ENCODE data around the gene TEX47. TPM values are rescaled to one million over a fixed set of nuclear protein-coding genes. Genes with fewer than 3 reads are reported as not detected.

The TEX47 gene
- total and polyA plus RNA-seq, 4 experiments from 2014 or later = not detected

DNA sequence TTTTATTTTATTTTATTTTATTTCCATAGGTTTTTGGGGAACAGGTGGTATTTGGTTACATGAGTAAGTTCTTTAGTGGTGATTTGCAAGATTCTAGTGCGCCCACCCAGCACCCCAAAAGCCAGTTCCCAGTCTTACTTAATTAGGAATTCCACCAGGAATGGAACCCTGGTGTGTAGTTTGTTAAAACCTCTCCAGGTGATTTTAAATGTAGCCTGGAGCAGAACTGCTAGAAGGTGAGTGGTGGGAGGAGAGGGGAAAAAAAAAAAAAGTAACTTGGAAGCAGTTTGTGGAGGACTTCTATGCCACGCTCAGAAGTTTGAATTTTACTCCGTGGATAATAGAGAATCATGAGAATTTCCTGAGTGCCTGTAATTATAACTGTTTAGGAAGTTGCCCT lies 5.5 kb upstream of the TEX47 start:
- H3K4me1 ChIP-seq (ENCODE audit: insufficient read depth, low read length) = no peaks in the 10 kb centered on the region
- no peaks in the 10 kb centered on the region for H3K4me1 Mint-ChIP-seq
- no peak overlapping the region for H3K4me3 ChIP-seq (ENCODE audit: low read length in 2 of 2)
- ChIA-PET POLR2A (ENCODE audit: partially characterized antibody) (no interaction called here), CTCF (ENCODE audit: partially characterized antibody) (no interaction called here)
- no peaks in the 10 kb centered on the region for H3K27me3 Mint-ChIP-seq
- no peak overlapping the region for H3K4me3 Mint-ChIP-seq
- H3K36me3 Mint-ChIP-seq = no peaks in the 10 kb centered on the region
- no peak overlapping the region for H3K27ac Mint-ChIP-seq
- no peaks in the 10 kb centered on the region for H3K9me3 Mint-ChIP-seq
- no peak for DNase-seq
- H3K36me3 ChIP-seq (ENCODE audit: insufficient read depth, low read length) = no peaks in the 10 kb centered on the region
- no peak overlapping the region for H3K27ac ChIP-seq (ENCODE audit: low read depth, low read length)
- H3K9me3 ChIP-seq (ENCODE audit: control insufficient read depth in 1 of 2, low read length in 2 of 2) = no peaks in the 10 kb centered on the region
- intact Hi-C loops (cut with micrococcal nuclease) = no loop called here
- no peaks in the 10 kb centered on the region for H3K27me3 ChIP-seq (ENCODE audit: insufficient read depth, low read length)

DNA sequence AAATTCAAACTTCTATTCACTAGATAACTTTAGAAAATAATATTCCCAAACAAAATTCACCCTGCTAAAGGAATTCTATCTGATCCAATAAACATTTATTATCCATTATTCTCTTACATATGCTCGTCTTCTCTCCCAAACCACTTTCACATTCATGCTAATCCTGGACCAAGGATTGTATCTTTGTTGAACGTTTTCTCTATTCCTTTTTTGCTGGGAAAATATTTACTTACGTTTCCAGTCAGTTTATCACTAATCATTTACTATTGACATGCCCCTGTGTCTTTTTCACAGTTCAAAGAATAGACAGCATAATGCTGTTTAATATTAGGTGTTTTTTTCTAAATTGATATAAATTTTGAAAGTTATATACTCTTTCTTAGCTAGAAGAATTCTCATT lies 3.2 kb downstream of the TEX47 start:
- Histone ChIP-seq H3K9me3 (ENCODE audit: control insufficient read depth in 1 of 2, low read length in 2 of 2) (no peaks in the 10 kb centered on the region), H3K27ac (ENCODE audit: low read depth, low read length) (no peak overlapping the region), H3K36me3 (ENCODE audit: insufficient read depth, low read length) (no peaks in the 10 kb centered on the region), H3K27me3 (ENCODE audit: insufficient read depth, low read length) (no peaks in the 10 kb centered on the region), H3K4me3 (ENCODE audit: low read length in 2 of 2) (no peak overlapping the region), H3K4me1 (ENCODE audit: insufficient read depth, low read length) (no peaks in the 10 kb centered on the region)
- POLR2A ChIA-PET (ENCODE audit: partially characterized antibody) = no interaction called here
- intact Hi-C loops (cut with micrococcal nuclease) = no loop called here
- CTCF ChIA-PET (ENCODE audit: partially characterized antibody) = interaction anchor here (1.2 to 1.5 kb wide), 4 partner anchors 11 to 1636 kb away, joined by 3 to 5 read pairs (median 3); no protein-coding TSS in a partner anchor
- H3K4me3 Mint-ChIP-seq = no peak overlapping the region
- H3K4me1 Mint-ChIP-seq = no peaks in the 10 kb centered on the region
- no peaks in the 10 kb centered on the region for H3K9me3 Mint-ChIP-seq
- DNase-seq = no peak
- no peaks in the 10 kb centered on the region for H3K27me3 Mint-ChIP-seq
- no peaks in the 10 kb centered on the region for H3K36me3 Mint-ChIP-seq
- H3K27ac Mint-ChIP-seq = no peak overlapping the region

DNA sequence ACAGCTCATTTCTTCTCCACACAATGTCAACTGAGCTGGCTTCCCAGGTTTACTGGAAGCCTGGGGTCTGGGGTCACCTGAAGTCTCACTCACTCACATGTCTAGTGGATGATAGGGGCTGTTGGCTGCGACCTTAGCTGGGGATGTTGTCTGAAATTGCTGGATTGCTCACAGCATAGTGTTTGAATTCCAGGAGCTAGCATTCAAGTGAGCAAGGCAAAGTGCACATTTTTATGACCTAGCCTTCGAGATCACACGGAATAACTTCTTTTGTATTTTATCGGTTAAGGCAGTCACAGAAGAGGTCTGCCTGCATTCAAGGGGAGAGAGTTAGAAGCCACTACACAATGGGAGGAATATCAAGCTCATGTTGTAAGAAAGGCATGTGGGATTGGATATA lies 3.6 kb downstream of the TEX47 start:
- Histone ChIP-seq H3K9me3 (ENCODE audit: control insufficient read depth in 1 of 2, low read length in 2 of 2) (no peaks in the 10 kb centered on the region), H3K36me3 (ENCODE audit: insufficient read depth, low read length) (no peaks in the 10 kb centered on the region), H3K4me3 (ENCODE audit: low read length in 2 of 2) (no peak overlapping the region), H3K27ac (ENCODE audit: low read depth, low read length) (no peak overlapping the region), H3K27me3 (ENCODE audit: insufficient read depth, low read length) (no peaks in the 10 kb centered on the region), H3K4me1 (ENCODE audit: insufficient read depth, low read length) (no peaks in the 10 kb centered on the region)
- Mint-ChIP-seq H3K9me3 (no peaks in the 10 kb centered on the region), H3K27me3 (no peaks in the 10 kb centered on the region), H3K4me3 (no peak overlapping the region), H3K27ac (no peak overlapping the region), H3K4me1 (no peaks in the 10 kb centered on the region), H3K36me3 (no peaks in the 10 kb centered on the region)
- ChIA-PET POLR2A (ENCODE audit: partially characterized antibody) (no interaction called here), CTCF (ENCODE audit: partially characterized antibody) (interaction anchor here (1.2 to 1.4 kb wide), 3 partner anchors 10 to 1636 kb away, joined by 3 read pairs; no protein-coding TSS in a partner anchor)
- intact Hi-C loops (cut with micrococcal nuclease) = no loop called here
- DNase-seq = no peak

DNA sequence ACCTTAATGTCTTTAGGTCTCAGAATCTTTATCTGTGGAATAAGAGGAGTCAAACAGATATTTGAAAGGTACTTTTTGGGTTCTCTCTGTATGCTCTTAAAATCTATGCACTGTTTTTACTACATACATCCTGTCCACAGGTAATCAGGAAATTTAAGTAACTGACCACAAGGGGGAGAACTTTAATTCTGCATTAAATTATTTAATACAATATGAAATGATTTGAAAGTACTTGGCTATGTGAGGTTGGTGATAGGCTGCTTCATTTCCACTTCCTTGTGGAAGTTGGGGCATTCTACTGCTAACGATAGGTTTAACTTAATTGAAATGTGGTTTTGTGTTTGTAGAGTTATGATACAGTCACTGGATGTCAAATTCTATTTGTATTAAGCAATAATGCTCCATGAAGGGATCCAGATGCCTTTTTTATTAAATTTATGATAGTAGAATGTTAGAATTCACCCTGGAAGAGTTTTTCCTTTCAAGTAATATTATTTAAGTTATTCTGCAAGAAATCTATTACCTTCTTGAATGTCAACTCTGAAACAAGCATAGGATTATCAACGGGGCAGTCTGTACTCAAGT lies 6.0 kb downstream of the TEX47 start:
- no peak overlapping the region for H3K4me3 Mint-ChIP-seq
- no peaks in the 10 kb centered on the region for H3K36me3 ChIP-seq (ENCODE audit: insufficient read depth, low read length)
- H3K9me3 ChIP-seq (ENCODE audit: control insufficient read depth in 1 of 2, low read length in 2 of 2) = no peaks in the 10 kb centered on the region
- no peak overlapping the region for H3K27ac ChIP-seq (ENCODE audit: low read depth, low read length)
- H3K4me1 Mint-ChIP-seq = no peaks in the 10 kb centered on the region
- intact Hi-C loops (cut with micrococcal nuclease) = loop anchor here (2.0 to 10.0 kb wide), 2 partner anchors 981 to 1355 kb away; no protein-coding TSS in a partner anchor
- H3K27me3 Mint-ChIP-seq = no peaks in the 10 kb centered on the region
- no peaks in the 10 kb centered on the region for H3K27me3 ChIP-seq (ENCODE audit: insufficient read depth, low read length)
- H3K27ac Mint-ChIP-seq = no peak overlapping the region
- peaks cover 0 to 1% (median 0%) of the 10 kb centered on the region in 8 donors for H3K9me3 Mint-ChIP-seq
- H3K4me3 ChIP-seq (ENCODE audit: low read length in 2 of 2) = no peak overlapping the region
- peak in 4 of 5 donors; percentile 6 to 20 (median 12) for DNase-seq
- H3K36me3 Mint-ChIP-seq = no peaks in the 10 kb centered on the region
- H3K4me1 ChIP-seq (ENCODE audit: insufficient read depth, low read length) = no peaks in the 10 kb centered on the region
- ChIA-PET POLR2A (ENCODE audit: partially characterized antibody) (no interaction called here), CTCF (ENCODE audit: partially characterized antibody) (interaction anchor here (0.7 kb wide), 1 partner anchor 833 kb away, joined by 3 read pairs; no protein-coding TSS in a partner anchor)

DNA sequence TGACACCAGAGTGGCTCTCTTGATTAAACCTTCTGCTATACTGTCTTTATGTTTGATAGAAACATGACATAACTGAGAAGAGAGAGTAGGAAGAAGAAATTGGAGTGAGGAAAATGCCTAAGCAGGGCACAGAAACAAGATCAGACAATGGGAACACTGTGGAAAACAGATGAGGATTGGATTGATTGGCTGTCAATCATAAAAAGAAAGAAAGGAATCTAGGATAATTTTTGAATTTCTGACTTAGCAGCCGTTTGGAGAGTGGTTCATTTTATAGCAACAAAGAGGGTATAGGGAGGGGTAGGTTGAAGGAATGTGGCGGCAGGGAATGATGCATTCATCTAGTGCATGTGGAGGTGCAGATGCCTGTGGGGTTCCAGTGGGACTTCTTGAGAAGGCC lies 7.8 kb downstream of the TEX47 start:
- H3K4me1 Mint-ChIP-seq = no peaks in the 10 kb centered on the region
- no peaks in the 10 kb centered on the region for H3K27me3 Mint-ChIP-seq
- no peaks in the 10 kb centered on the region for H3K27me3 ChIP-seq (ENCODE audit: insufficient read depth, low read length)
- peaks cover 0 to 1% (median 0%) of the 10 kb centered on the region in 8 donors for H3K9me3 Mint-ChIP-seq
- no peaks in the 10 kb centered on the region for H3K36me3 ChIP-seq (ENCODE audit: insufficient read depth, low read length)
- H3K27ac Mint-ChIP-seq = no peak overlapping the region
- H3K9me3 ChIP-seq (ENCODE audit: control insufficient read depth in 1 of 2, low read length in 2 of 2) = no peaks in the 10 kb centered on the region
- no peak overlapping the region for H3K27ac ChIP-seq (ENCODE audit: low read depth, low read length)
- intact Hi-C loops (cut with micrococcal nuclease) = loop anchor here (2.0 to 10.0 kb wide), 2 partner anchors 983 to 1357 kb away; no protein-coding TSS in a partner anchor
- ChIA-PET CTCF (ENCODE audit: partially characterized antibody) (no interaction called here), POLR2A (ENCODE audit: partially characterized antibody) (no interaction called here)
- no peaks in the 10 kb centered on the region for H3K4me1 ChIP-seq (ENCODE audit: insufficient read depth, low read length)
- H3K4me3 Mint-ChIP-seq = no peak overlapping the region
- no peak for DNase-seq
- no peaks in the 10 kb centered on the region for H3K36me3 Mint-ChIP-seq
- H3K4me3 ChIP-seq (ENCODE audit: low read length in 2 of 2) = no peak overlapping the region

DNA sequence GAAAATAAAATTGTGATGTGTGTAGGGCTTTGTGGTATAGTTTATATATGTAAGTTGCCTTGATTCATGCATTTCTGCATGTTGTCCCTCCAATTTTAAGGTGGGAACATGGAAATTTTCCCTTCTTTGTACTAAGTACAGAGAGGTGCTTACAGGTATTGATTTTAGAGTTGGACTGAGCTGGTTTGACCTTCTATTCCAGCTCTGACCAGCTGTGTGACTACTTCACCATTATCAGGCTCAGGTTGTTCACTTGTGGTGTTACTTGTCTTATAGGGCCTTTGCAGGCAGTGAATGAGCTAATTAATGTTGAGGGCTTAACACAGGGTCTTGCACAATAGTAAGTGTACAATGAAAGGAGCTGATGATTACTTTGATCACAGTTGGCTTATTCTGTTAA lies 19.7 kb downstream of the TEX47 start:
- Histone ChIP-seq H3K27ac (ENCODE audit: low read depth, low read length) (no peak overlapping the region), H3K9me3 (ENCODE audit: control insufficient read depth in 1 of 2, low read length in 2 of 2) (no peaks in the 10 kb centered on the region), H3K4me3 (ENCODE audit: low read length in 2 of 2) (no peak overlapping the region), H3K4me1 (ENCODE audit: insufficient read depth, low read length) (no peaks in the 10 kb centered on the region), H3K36me3 (ENCODE audit: insufficient read depth, low read length) (no peaks in the 10 kb centered on the region), H3K27me3 (ENCODE audit: insufficient read depth, low read length) (no peaks in the 10 kb centered on the region)
- Mint-ChIP-seq H3K36me3 (no peaks in the 10 kb centered on the region), H3K4me3 (no peak overlapping the region), H3K9me3 (peaks cover 0 to 3% (median 0%) of the 10 kb centered on the region in 8 donors), H3K27me3 (peaks cover 0 to 2% of the 10 kb centered on the region in 2 donors), H3K27ac (no peak overlapping the region), H3K4me1 (no peaks in the 10 kb centered on the region)
- intact Hi-C loops (cut with micrococcal nuclease) = no loop called here
- POLR2A ChIA-PET (ENCODE audit: partially characterized antibody) = no interaction called here
- CTCF ChIA-PET (ENCODE audit: partially characterized antibody) = interaction anchor here (1.1 kb wide), 1 partner anchor 16 kb away, joined by 3 read pairs; no protein-coding TSS in a partner anchor
- DNase-seq = no peak

DNA sequence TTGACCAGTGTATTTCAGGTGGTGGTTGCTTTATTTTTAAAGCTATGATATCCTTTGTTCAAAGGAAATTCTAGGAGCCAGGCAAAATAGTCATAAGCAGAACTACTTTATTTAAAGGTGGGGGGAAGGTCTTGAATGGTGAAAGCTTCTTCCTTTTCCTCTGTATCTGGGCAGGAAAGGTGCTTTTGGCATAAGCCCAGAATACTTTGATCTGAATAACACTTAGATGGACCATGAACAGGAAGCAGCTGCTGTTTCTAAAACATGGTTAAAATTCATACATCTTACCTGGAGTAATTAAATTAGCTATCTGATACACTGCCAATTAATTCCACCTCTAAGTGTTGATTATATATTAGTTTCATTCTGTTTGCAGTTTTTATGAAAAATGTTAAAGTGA lies 22.8 kb downstream of the TEX47 start:
- POLR2A ChIA-PET (ENCODE audit: partially characterized antibody) = no interaction called here
- Histone ChIP-seq H3K4me1 (ENCODE audit: insufficient read depth, low read length) (no peaks in the 10 kb centered on the region), H3K27me3 (ENCODE audit: insufficient read depth, low read length) (no peaks in the 10 kb centered on the region), H3K9me3 (ENCODE audit: control insufficient read depth in 1 of 2, low read length in 2 of 2) (no peaks in the 10 kb centered on the region), H3K27ac (ENCODE audit: low read depth, low read length) (no peak overlapping the region), H3K4me3 (ENCODE audit: low read length in 2 of 2) (no peak overlapping the region), H3K36me3 (ENCODE audit: insufficient read depth, low read length) (no peaks in the 10 kb centered on the region)
- Mint-ChIP-seq H3K36me3 (no peaks in the 10 kb centered on the region), H3K27ac (no peak overlapping the region), H3K27me3 (no peaks in the 10 kb centered on the region), H3K9me3 (peaks cover 0 to 3% (median 0%) of the 10 kb centered on the region in 8 donors), H3K4me3 (no peak overlapping the region), H3K4me1 (no peaks in the 10 kb centered on the region)
- DNase-seq = no peak
- CTCF ChIA-PET (ENCODE audit: partially characterized antibody) = no interaction called here
- intact Hi-C loops (cut with micrococcal nuclease) = no loop called here
